Bronchial smooth muscle cell (primary cell): ENCODE data around the gene PLET1. TPM values are rescaled to one million over a fixed set of nuclear protein-coding genes. Genes with fewer than 3 reads are reported as not detected.

ENCODE experiments used
- total RNA-seq: library from RNA; depleted of rRNA; stranded (reverse); fragments of >200 nt; gene quantifications from 2 replicates; pipeline ENCODE4 v1.2.1, GENCODE V29; 2014

PLET1 gene
- not detected in 2 replicates for total RNA-seq

DNA sequence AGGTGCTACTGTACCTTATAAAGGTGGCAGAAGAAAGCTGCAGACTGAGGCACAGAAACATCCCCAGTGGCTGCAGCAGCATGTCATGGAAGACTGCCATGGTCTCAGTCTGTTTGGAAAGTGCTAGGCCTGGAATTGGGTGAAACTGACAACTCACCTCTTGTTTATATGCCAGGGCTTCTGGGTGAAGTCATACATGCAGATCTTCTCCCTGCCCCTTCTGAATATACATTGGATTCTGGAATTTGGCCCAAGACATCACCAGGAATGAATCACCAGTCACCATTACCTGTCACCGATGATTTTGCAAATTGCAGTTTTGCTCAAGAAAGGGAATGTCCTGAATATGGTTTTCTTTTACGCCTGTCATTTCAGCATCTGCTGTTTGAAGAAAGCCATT is at the start of gene PLET1:
TSS of gene PLET1 (minus strand) at position 371 of the 400 bp plus-strand sequence. CDS start at position 100, 271 bp downstream.

DNA sequence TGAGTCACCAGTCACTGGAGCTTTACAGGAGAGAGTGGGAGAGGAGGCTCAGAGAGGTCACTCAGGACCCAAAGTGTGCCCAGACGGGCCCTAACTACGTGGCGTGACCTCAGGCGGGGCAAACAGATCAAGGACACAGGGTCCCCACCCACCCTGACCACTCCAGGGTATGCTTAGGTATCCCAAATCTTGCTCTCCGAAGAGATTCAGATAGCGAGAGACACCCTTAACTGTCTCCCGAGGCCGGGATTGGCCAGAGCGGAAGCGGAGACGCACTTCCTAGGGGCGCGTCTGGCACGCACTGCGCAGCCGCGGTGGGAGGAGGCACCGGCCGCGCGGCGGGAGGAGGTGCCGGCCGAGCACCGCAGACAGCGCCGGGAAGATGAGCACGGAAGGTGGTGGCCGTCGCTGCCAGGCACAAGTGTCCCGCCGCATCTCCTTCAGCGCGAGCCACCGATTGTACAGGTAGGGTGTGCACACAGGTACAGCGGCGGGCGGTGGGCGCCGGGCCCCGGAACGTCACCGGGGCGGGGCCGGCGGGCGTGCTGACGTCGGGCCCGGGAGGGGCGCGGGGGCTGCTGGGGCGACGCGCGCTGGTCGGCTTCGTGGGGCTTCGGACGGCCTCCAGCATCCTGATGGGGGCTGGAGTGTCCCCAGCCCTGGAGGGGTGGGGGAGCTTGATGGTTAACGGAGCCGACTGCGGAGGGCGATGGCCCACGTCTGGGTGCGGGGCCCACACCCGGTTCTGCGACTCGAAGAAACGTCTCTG is 34.4 kb downstream of the PLET1 start, which contains the start of gene PTS:
TSS of gene PTS (plus strand) at position 367 of the 769 bp plus-strand sequence. CDS start at position 383, 16 bp downstream.

Other genes starting within 250 kb of the PLET1 start
- 15.5 and 18.1 TPM in 2 replicates for gene DLAT, start 235.5 kb downstream of the PLET1 start, total RNA-seq
- gene PIH1D2, start 186.8 kb downstream of the PLET1 start, total RNA-seq = 1.1 and 1.4 TPM in 2 replicates
- 13.7 and 18.9 TPM in 2 replicates for gene NKAPD1, start 186.6 kb downstream of the PLET1 start, total RNA-seq
- gene TIMM8B, start 174.1 kb downstream of the PLET1 start, total RNA-seq = 53.4 and 67.6 TPM in 2 replicates
- gene SDHD, start 174.0 kb downstream of the PLET1 start, total RNA-seq = 162 and 201 TPM in 2 replicates
- 0.32 TPM in 1 of 2 replicates, not detected in the other for gene IL18, start 96.8 kb downstream of the PLET1 start, total RNA-seq
- 0.16 TPM in 1 of 2 replicates, not detected in the other for gene TEX12, start 93.5 kb downstream of the PLET1 start, total RNA-seq
- gene BCO2, start 85.3 kb downstream of the PLET1 start, total RNA-seq = 0.86 and 0.95 TPM in 2 replicates
- gene PTS, start 34.4 kb downstream of the PLET1 start, total RNA-seq = 24.5 and 30.1 TPM in 2 replicates